Fibroblast of mammary gland (primary cell): ENCODE measurements around the gene DSG2.

Experiments
- DNase-seq: peaks from one replicate; pipeline ENCODE4 v3.0.0-alpha.2; 2010; ENCODE audit warnings: low read depth
- H3K4me3 ChIP-seq: 2 replicates; pipeline ENCODE4 v1.5.1; 2011; ENCODE audit warnings: low read depth, mild to moderate bottlenecking, low read length, moderate library complexity; ENCODE audit not compliant: control insufficient read depth
- CTCF ChIP-seq: conservative IDR thresholded peaks from 2 replicates; pipeline ENCODE4 v1.5.1; 2011; ENCODE audit warnings: low read depth, low read length, inconsistent platforms; ENCODE audit not compliant: control insufficient read depth, insufficient read depth

Gene DSG2

GRCh38 chr18:31508781-31509180 is 10.8 kb downstream of the DSG2 start:
- no peak overlapping the region for H3K4me3 ChIP-seq
- DNase-seq: no peak
- TF ChIP-seq CTCF: no peak

GRCh38 chr18:31509571-31509970 is 11.6 kb downstream of the DSG2 start:
- no peak for TF ChIP-seq CTCF
- no peak for DNase-seq

GRCh38 chr18:31510319-31510718 is 12.3 kb downstream of the DSG2 start:
- no peak overlapping the region for H3K4me3 ChIP-seq
- no peak for TF ChIP-seq CTCF
- DNase-seq: no peak

More at GRCh38 chr18:31509571-31509970, 11.6 kb downstream of the DSG2 start:
- H3K4me3 ChIP-seq: no peak overlapping the region

GRCh38 chr18:31511098-31511497 is 13.1 kb downstream of the DSG2 start:
- H3K4me3 ChIP-seq: no peak overlapping the region
- TF ChIP-seq CTCF: peak; percentile 2
- DNase-seq: no peak

- no peak overlapping the region for H3K4me3 ChIP-seq
- no peak for TF ChIP-seq CTCF
- DNase-seq: peak; percentile 77
Measured at GRCh38 chr18:31512203-31512764, 14.3 kb downstream of the DSG2 start.

GRCh38 chr18:31513189-31513935 is 15.4 kb downstream of the DSG2 start:
- H3K4me3 ChIP-seq: no peak overlapping the region
- DNase-seq: peak; percentile 59
- TF ChIP-seq CTCF: no peak
